GM21717 (cell line): ENCODE measurements around the gene DIABLO.
A peak's percentile ranks its signal among the peaks of the same experiment; 100 is the strongest.
"Not testable (repeated sequence)": the region's sequence is repeated elsewhere in the genome, so short reads cannot be mapped to it uniquely, and the experiment has no call there.

ENCODE experiments used
- ATAC-seq: cut with Tn5 transposase; IDR thresholded peaks from one replicate; pipeline ENCODE4 v1.9.1; 2021; ENCODE audit warnings: mild to moderate bottlenecking, moderate library complexity; ENCODE audit not compliant: unreplicated experiment

Gene DIABLO

DNA sequence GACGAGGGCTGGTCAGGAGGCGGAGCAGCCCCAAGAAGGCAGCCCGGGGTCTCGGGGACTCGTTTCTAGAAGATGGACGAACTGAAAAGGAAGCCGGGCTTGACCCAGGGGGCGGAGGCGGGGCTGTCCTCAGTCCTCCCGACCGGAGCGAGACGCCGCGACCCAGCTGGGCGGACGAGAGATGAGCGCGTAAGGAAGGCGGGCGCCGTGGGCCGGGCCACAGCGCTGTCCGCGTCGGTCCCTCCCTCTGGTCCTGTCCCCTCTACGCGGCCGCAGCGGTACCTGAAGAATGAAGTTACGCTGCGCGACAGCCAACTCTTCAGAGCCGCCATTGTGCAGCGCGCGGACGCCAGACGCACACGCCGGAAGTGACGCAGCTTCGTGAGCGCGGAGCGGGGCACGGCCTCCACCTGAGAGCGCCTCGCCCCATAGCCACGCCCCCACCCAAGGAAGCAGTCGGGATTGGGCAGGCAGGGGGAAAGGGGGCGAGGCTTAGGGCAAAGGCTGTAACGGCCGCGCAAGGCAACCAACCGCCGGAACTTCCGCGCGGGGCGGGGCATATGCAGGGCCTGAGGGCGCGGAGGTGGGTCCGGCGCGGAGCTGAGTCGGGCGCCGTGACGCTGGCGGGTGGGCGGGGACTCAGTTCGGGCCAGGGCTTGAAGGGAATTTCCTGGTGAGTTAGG, at the start of gene DIABLO:
Gene DIABLO, minus strand, starts transcription at position 370 of the 683 bp plus-strand sequence. Its CDS starts 38 bp downstream, at position 332.
- ATAC-seq, result peak; percentile 88

DNA sequence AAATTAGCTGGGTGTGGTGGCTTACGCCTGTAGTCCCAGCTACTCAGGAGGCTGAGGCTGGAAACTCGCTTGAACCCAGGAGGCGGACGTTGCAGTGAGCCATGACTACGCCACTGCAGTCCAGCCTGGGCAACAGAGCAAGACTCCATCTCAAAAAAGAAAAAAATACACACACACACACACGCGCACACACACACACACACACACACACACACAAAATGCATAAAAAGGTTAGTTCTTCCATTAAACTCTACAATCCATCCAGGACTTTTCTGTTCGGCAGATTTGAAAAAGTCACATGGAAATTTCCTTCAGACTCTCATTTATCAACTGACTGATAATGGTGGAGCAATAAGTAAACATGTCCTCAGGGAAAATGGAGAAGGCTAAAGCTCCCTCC, 49.6 kb upstream of the DIABLO start:
- ATAC-seq, result no peak

DNA sequence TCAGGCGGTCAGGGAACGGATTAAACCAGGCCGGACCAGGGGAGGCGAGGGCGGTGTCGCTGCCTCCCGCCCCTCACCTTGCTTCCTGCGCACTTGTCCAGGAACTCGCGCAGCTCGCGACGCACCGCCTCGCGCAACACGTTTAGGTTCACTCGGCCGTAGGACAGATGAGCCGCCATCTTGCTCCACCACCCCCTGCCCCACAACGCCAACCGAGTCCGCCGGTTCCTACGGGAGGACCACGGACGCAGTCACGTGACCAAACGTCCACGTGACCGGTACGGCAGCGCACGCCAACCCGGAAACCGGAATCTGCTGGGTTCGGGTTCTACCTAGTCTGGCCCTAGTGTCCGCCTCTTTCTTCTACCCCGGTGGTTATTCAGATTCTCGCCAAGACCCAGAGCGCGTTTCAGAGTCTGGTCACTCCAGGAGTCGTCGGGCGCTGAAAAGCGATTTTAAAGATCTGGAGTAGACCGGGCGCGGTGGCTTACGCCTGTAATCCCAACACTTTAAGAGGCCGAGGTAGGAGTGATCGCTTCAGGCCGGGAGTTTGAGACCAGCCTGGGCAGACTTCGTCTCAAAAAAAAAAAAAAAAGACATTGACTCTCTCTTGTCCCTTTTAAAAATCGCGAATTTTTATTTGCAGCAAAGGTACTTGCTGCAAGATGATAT, 40.5 kb upstream of the DIABLO start, which contains the start of gene VPS33A:
Gene VPS33A, minus strand, starts transcription at position 265 of the 672 bp plus-strand sequence. Its CDS starts 86 bp downstream, at position 179.
- ATAC-seq, result peak; percentile 74

DNA sequence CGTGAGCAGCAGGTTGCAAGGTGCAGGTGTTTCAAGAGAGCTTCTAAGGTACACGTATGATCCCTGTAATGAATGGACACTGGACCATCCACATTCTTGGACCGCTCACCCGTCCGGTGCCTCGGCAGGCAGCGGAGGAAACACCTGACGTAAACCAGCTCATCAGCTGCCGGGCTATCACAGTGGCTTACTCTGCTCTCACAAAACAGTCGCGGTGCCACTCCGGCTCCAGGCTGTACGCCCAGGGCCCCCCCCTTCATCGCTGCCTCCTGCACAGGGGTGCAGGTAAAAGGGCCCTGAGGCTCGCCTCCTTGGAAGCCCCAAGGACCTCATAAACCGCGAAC, 40.0 kb upstream of the DIABLO start:
- peak; percentile 26 for ATAC-seq

DNA sequence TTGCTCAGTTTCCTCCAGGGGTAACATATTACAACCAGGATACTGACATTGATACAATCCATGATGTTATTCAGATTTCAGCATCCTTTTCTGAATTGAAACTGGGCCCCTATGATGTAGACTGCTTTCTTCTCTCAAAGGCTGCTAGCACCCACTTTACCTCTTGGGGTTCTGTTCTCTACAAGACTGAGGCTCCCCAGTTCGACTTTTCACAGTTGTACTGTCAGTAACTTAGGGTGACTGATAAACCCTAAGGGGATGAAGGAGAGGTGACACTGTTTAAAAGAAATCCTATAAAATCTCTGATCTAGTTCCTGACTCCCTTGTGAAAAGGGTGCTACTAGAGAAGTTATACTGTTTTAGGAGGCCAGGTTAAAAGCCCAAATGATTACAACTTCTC, 39.6 kb upstream of the DIABLO start:
- ATAC-seq, result peak; percentile 7

DNA sequence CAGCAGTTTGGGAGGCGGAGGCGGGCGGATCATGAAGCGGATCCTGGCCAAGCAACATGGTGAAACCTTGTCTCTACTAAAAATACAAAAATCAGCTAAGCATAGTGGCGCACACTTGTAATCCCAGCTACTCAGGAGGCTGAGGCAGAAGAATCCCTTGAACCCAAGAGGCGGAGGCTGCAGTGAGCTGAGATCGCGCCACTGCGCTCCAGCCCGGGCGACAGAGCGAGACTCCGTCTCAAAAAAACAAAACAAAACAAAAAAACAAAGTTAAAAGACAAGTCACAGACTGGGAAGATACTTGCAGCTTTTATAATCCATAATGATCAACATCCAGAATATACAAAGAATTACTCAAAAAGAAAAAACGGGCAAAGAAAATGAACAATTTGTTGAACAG, 34.9 kb upstream of the DIABLO start:
- ATAC-seq, result not testable (repeated sequence)

DNA sequence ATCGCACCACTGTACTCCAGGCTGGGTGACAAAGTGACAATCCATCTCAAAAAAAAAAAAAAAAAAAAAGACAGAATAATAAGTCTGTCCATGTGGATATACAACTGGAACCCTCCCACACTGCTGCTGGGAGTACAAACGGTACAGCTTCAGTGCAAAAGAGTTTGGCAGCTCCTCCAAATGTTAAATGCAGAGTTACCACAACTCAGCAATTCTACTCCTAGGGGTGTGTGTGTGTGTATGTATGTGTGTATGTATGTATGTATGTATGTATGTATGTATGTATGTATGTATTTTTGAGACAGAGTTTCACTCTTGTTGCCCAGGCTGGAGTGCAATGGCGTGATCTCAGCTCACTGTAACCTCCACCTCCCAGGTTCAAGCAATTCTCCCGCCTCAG, 33.1 kb upstream of the DIABLO start:
- ATAC-seq, result not testable (repeated sequence)

DNA sequence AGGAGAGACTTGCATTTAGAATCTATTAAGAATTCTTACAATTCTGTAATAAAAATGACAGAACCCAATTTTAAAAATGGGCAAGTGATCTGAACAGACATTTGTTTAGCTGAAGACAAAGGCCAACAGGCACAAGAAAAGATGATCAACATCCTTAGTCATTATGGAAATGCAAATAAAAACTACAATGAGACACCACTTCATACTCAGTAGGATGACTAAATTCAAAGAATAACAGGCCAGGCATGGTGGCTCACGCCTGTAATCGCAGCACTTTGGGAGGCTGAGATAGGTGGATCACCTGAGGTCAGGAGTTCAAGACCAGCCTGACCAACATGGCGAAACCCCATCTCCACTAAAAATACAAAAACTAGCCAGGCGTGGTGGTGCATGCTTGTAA, 32.6 kb upstream of the DIABLO start:
- ATAC-seq, result not testable (repeated sequence)

DNA sequence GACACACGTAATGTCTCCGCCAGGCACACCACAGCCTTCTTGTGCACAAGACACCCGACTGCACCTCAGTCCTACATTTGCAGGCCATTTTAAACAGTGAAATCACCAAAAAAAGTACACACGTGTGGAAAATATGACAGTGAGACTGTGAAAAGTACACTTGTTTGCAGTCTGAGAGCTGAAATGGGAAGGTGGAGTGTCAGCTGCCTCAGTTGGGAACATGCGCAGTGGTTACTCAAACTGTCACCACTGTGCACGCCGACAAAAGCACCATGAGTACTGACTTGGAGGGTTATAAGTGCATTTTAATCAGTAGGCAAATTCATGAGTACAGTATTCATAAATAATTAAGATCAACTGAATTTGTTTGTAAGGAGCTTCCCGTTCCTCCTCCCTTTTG, 24.7 kb upstream of the DIABLO start:
- ATAC-seq, result no peak

DNA sequence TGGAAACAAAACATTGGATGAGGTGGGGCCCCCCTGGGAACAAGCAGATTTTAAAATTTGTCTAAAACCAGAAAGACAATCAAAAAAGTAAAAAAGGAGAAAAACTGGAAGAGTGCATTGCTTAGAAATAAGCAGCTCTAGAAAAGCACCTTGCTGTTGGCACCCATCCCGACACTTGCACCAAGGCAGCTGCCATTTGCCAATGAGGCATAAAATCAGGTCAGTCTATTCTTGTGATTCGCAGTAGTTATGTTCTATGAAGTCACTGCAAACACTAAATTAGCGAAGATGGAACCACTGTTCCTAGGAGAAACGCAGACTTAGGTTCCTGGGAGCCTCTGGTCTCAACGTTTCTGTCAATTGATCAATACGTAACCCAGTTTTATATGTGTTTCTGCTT, 24.2 kb upstream of the DIABLO start:
- no peak for ATAC-seq

DNA sequence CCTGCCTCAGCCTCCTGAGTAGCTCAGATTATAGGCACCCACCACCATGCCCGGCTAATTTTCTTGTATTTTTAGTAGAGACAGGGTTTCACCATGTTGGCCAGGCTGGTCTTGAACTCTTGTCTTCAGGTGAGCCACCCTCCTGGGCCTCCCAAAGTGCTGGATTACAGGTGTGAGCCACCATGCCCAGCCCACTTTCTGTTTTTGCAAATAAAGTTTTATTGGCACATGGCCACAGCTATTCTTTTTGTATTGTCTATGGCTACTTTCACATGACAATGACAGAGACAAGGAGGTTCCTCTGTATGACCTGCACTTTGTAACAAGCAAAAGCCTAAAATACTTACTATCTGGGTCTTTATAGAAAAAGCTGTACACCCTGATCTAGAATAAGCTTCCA, 19.7 kb upstream of the DIABLO start:
- ATAC-seq, result no peak

DNA sequence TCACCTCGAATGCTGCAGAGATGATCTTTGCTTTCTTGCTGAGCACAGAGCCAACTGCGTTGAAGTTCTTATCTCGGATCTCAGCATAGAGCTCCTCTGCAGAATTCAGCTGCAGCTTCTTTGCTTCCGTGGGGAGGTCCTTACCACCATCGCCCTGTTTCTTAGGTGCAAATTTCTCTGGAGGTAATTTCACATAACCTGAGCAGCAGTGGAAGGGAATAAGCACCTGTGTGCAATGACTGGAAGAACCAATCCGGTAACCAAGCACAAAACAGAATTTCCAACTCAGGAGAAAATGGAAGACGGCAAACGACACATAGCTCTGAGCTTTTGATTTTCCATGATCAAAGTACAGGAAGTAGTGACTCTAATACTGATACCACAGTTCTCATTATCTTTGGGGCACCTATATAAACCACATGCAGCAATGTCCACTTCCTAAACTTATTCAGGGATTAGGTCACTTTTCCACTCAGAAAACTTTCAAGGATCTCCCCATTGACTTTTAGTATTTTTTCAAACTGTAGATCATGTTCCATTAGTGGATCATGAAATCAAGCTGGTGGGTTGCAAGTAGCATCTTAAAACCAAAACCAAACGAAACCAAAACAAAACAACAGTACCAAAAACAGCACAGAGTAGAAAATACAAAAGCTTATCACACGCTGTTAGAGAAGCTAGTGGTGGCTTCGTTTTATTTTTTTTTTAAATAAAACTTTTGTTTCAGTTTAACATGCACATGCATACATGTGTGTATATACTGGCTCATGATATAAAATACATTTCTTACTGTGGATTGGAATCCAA, 18.9 kb upstream of the DIABLO start:
- ATAC-seq, result no peak

DNA sequence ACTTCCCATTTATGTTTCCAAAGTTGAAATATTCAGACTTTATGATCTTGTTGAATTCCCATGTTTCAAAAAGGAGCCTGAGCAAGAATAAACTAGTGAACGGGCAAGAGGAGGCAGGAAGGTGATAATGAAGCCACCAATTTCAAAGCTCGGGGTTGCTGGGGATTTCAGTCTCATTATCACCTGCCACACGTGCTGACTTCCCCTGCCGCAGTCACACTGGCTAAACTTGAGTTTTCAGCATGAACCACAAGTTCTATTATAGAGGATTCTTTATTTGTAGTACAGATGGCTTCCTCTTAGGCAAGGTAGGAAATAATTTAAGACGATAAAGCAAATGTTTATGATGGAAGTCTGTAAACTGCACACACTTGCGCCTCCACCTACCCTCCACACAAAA, 18.1 kb upstream of the DIABLO start:
- ATAC-seq, result no peak

DNA sequence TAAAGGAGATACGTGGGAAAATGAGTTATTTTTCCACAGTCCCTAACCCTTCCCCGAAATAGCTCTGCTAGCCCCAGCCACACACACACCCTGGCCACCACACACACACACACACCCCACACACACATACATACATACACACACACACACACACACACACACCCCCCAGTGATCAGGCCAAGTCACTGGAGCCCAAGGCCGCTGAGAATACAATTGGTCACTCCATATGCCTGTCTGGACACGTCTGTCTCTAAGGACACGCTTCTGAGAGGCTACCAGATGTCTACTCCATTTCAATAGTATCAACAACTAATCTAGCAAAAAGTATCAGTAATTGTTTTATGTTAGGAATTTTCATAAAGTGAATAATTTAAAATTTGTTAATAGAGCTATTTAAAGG, 13.0 kb upstream of the DIABLO start:
- no peak for ATAC-seq

DNA sequence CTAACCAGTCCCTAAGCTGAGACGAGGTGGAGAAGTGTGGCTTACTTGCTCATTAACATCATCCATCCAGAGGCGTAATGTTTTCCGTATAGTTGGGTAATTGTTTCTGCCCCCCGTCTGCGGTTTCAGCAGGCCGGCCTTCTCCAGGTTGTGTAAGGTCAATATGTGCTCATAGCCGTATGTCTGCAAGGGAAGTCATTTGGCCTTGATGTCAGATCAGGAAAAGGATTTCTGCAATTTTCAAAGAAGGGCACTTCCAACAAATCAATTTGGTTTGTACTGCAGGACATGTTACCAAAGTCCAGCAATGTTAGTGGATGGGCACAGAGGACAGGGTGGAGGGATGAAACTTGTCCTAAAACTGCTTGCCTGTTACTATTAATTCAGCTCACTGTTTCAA, 9.9 kb upstream of the DIABLO start:
- no peak for ATAC-seq

DNA sequence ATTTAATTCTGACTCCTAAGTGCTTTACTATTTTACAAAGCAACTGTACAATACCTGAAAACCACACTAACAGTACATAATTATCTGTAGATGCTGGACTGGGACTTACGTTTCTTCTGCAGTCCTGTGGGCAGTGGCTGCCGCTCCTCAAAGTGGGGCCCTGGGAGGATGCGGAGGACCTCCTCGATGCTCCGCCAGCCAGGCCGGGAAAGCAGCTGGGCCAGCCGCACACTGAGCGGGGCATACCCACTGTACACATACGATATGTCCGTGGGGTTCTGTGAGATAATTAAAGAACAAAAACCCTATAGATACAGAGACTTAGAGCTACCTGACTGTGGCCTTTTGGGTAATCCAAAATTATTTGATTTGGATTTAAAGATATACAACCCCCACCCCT, 6.8 kb upstream of the DIABLO start:
- no peak for ATAC-seq

DNA sequence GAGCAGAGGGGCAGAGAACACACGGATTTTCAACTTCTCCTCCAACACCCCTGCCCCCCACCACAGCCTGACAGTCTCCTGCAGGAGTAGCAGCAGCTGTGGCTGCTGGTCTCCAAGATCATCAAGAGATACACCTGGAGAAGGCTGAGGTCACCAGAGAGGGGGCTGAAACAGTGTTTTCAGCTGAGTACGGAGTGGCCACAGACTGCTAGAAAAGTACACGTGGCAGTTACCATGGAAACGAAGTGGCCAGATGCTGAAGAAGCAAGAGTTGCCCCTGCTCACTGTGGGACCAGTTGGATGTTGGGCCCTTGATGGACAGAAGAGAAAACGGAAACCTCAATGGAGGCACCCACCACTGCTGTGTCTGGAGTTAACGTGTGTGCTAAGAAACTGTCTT, 4.9 kb upstream of the DIABLO start:
- ATAC-seq, result no peak

DNA sequence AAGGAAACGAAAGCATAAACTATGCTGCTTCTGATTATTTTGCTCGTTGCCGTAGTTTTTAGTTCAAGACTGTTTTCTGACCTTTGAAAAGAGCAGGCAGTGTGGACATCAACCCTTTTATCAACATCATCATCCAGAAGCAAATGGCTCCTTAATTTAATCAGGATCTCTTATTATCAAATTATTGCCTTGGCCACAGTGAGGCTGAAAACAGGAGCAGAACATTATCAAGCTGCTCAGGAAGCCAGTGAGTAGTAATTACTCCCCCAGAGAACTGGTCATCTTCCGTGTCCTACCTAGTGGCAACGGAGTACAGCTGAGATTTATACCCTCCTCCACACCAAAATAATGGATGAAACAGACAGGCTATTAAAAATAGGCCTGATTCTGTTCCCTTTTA, 2.2 kb upstream of the DIABLO start:
- ATAC-seq, result no peak

DNA sequence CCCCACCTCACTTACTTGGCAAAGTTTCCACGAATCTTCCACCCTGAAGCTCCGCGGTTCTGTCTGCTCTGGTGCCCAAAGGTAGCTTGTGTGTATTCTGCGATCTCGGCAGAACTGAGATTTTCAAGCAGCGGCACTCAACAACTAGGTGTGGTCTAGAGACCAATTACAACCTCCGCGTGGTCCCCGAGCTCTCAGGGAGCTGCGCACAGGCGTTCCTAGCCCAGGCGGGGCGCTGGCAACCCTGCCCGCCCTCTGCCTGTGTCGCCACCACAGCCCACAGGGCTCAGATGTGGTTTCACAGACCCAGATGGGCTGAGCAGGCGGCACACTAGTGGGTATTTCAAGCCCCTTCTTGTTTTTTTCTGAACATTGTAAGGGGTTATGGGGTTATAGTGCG, 1.5 kb upstream of the DIABLO start:
- ATAC-seq, result no peak

DNA sequence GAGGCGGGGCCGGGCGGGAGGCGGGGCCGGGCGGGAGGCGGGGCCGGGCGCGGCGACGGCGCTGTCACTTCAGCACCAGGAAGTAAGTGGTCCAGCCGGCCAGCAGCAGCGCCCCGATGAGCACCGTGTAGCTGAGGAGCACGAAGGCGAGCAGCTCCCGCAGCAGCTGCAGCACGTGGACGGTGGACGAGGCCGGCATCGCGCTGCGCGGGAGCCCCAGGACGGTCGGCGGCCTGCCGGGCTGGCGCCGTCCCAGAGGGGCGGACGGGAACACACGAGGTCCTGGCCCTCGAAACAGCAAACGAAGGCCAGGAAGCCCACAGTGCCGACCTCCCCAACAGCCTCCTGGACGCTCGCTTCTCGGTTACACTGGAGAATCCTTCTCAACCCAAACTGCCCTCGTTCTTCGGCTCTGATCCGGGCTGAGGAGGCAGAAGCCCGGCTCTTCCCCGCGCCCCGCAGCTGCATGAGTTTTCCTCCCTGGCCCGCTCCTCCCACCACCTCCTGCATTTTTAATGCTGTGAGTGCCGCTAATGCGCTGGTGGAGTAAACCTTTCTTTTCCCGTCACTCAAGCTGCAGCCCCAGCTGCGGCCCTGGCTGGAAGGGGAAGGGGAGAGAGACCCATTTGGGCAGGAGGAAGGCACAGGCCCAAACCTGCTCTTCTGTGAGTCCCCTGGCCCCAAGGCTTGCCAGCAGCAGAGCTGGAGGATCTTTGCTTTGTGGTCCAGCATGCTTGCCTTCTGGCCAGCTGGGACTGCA, 694 bp upstream of the DIABLO start:
- no peak for ATAC-seq

DNA sequence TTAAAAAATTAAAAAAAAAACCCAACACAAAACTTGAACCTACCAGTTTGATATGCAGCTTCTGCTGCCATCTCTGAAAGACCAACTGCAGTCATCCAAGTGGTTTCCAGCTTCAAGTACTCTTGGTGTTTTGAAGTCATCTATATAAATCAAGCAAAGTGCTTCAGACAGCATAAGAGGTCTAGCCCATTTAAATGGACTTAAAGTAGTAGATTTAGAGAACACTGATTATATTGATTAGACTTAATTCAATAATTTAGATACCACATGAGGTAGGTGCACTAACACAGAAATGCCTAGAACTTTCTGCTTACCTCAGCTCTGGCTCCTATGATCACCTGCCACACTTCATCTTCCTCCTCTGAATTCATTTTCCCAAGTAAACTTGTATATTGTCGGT, 9.4 kb downstream of the DIABLO start:
- ATAC-seq, result no peak
